SW 1271 (cell line): ENCODE data around the gene TIGD6.
A peak's percentile ranks its signal among the peaks of the same experiment; 100 is the strongest.
"Not testable (repeated sequence)": the region's sequence is repeated elsewhere in the genome, so short reads cannot be mapped to it uniquely, and the experiment has no call there.

Experiments
- DNase-seq, 2 experiments: peaks; one replicate each; lab custom pipeline; 2025; lab: John Stamatoyannopoulos, UW

Gene TIGD6

DNA sequence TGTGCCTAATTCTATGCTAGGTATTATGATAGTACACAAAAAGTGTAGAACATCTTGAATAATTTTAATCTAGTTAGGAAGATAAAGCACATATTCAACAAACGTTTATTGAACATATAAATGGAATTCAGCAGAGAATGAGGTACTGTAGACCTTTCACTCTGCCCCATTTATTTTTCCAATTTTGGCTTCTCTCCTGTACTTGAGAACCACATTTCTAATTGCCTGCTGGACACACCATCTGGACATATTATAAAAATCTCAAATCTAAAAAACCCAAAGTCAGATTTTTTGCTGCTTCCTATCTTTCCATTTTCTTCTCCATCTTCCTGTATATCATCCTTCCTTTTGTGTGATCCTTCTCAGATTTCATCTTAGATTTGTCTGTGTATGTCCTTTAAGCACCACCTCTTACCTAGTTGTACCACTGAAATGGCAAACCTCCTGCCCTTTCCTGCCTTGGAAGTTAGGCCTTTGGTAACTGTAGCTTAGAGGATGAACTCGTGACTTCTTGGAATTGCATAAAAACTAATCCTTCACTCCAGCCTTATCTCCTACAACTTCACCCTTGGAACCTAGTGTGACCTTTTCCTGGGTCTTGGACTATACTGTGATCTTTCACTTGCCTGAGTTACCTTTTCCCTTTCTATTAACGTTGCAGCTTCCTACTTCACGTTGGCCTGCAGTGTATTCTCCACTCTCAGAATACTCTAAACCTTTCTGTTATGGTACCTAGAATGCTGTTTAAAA lies 31.1 kb downstream of the TIGD6 start:
- DNase-seq, result no peak

GRCh38 chr5:149966946-149967345 lies 33.5 kb downstream of the TIGD6 start:
- no peak for DNase-seq

DNA sequence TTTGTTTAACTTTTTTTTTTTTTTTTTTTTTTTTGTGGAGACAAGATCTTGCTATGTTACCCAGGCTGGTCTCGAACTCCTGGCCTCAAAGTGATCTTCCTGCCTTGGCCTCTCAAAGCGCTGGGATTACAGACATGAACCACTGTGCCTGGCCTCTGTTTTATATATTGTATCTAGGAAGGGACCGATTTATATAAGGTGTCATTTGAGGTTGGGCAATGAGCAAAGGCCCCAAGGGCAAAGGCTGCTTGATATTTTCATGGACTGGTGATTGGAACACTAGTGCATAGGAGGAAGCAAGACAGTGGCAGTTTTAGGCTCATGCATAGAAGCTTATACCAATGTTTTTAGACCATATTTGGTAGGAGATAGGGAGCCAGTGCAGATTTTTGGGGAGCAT lies 36.7 kb downstream of the TIGD6 start:
- DNase-seq, result no peak

DNA sequence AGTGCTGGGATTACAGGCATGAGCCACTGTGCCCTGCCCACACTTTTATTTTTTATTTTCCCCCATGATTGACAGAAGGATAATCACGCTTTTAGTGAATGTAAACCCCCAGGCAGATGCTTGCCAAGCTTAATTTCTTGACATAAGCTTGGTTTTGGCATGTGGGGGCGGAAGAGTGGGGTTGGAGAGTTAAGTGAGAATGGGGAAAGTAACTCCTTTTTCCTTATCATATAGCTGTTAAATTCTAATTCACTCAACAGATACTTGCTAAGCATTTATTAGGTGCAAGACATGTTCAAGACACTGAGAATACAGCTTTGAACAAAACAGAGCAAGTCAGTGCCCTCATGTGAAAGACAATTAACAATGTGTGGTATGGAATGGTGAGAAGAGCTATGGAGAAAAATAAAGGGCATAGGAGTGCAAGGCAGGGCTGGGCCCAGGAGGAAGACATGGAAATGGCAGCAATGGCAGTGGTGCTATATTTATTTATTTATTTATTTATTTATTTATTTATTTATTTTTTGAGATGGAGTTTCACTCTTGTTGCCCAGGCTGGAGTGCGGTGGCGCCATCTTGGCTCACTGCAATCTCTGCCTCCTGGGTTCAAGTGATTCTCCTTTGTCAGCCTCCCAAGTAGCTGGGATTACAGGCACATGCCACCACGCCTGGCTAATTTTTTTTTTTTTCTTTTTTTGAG lies 37.7 kb downstream of the TIGD6 start:
- no peak for DNase-seq

GRCh38 chr5:149961957-149962409 lies 38.5 kb downstream of the TIGD6 start:
- DNase-seq, result peak in 1 of 2 experiments; percentile 66

GRCh38 chr5:149961186-149961685 lies 39.2 kb downstream of the TIGD6 start:
- DNase-seq, result no peak

GRCh38 chr5:149960272-149961185 lies 39.9 kb downstream of the TIGD6 start, which contains the start of gene SLC26A2:
Gene SLC26A2, plus strand, starts transcription at chr5:149960758. Its CDS starts 16,895 bp downstream, at chr5:149977653.
- DNase-seq, result peak; percentile 96 to 99

DNA sequence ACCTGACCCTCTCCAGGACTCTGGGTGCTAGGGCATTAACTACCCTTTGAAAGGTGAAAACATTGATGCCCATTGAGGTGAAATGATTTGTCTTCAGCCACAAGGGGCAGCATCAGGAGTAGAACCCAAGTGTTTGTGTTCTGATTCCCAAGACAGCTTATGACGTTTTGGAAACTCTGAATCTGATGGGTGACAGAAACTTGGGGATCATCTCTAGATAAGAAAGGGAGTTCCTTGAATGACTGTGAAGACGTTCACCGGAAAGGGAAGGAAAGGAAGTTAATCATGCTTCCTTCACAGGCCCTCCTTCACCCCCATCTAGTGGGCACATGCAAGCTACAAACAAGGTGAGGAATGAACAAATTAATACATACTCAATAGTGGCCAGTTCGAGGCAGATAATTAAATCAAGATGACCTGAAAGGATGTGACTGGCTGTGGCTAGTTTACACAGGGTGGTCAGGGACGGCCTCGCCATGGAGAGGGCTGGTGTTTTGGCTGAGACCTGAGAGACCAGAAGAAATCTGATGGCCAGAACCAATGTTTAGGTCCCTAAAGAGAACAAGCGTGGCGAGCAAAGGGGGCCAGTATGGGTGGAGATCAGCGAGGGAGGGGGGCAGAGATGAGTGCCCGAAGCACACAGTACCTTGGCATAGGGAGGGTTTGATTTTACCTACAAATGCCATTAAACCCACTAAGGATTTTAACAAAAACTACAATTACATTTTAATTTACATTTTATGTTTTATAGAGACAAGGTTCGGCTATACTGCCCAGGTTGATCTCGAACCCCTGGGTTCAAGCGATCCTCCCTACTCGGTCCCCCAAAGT lies 40.8 kb downstream of the TIGD6 start:
- peak; percentile 82 to 90 for DNase-seq

DNA sequence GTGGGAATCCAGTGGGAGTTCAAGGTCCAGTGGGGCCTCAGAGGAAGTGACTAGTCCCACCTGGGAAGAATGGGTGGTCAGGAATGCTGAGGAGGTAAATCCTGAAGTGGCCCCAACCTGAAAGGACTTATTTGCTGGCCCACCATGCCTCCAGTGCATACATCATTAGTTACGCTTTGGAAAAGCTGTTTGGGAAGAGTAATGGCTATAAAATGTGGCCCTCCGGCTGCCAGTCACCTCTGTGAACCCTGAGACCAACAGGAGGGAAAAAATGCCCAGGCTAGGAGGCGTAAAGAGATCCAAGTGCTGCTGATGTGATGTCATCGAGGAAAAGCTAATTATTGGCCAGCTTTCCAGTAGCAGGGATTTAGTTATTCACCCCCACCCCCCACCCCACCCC lies 42.6 kb downstream of the TIGD6 start:
- DNase-seq, result no peak

GRCh38 chr5:149956685-149957084 lies 43.8 kb downstream of the TIGD6 start:
- DNase-seq, result no peak

GRCh38 chr5:149954798-149955197 lies 45.7 kb downstream of the TIGD6 start:
- no peak for DNase-seq

DNA sequence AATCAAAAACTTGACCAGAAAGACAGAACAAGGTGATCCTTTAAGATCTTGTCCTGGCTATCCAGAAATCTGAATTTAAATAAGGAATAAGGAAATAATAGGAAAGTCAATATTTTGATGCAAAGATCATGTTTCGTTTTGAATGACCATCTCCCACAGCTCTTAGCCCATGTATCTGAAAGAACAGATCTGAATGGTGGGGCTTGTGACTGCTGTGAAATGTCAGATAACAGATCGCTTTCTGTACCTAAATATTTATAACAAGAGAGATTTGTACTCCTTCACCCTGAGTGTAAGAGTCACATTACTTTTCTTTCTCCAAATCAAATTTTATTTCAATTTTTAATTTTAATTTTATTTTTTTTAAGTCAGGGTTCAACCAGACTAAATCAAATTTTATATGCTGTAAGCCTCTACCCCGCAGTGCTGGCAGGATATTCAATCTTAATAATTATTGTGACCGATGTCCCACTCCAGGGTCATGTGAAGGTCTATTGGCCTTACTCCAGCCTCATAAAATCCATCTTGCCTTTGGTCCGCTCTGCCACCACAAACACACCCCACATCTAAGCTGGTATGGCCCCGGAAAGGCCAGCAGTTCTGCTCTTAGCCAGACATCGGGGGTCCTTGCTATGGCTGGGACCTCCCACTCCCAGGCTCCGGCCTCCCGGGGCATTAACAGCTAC lies 46.9 kb downstream of the TIGD6 start:
- DNase-seq, result no peak

- DNase-seq, result no peak
Measured at GRCh38 chr5:149951138-149951749, 49.2 kb downstream of the TIGD6 start.

- DNase-seq, result no peak
Measured at GRCh38 chr5:149948993-149949392, 51.5 kb downstream of the TIGD6 start.

GRCh38 chr5:149946118-149946517 lies 54.3 kb downstream of the TIGD6 start:
- no peak for DNase-seq

- DNase-seq, result no peak
Measured at GRCh38 chr5:149944666-149945065, 55.8 kb downstream of the TIGD6 start, which contains the start of gene PDE6A. Gene PDE6A, minus strand, starts transcription at chr5:149944793. Its CDS starts 120 bp downstream, at chr5:149944673.

- not testable (repeated sequence) for DNase-seq
Measured at GRCh38 chr5:149943177-149943949, 57.1 kb downstream of the TIGD6 start.
